ENCODE data around the gene TBC1D2B.

TBC1D2B gene

GRCh38 chr15:78037779-78038305 lies 39.7 kb downstream of the TBC1D2B start (continued):
- TF ChIP-seq ZNF157 (tag by site-specific recombination; IDR thresholded peaks at IDR 0.05): no peak
- no peak for TF ChIP-seq ZEB2 (tag by site-specific recombination; IDR thresholded peaks at IDR 0.05)
- TF ChIP-seq ZNF175 (tag by site-specific recombination; IDR thresholded peaks at IDR 0.05): no peak
- no peak for TF ChIP-seq PATZ1 (tag by site-specific recombination; IDR thresholded peaks at IDR 0.05)

GRCh38 chr15:78037328-78037727 lies 40.2 kb downstream of the TBC1D2B start:
- Histone ChIP-seq H3K36me3 (ENCODE audit: control insufficient read depth in 2 of 2, insufficient read depth in 1 of 2, low read length in 2 of 2) (peaks cover 0 to 17% of the 10 kb centered on the region in 2 experiments; a peak in 1 of 3 replicates), H3K4me1 (ENCODE audit: control insufficient read depth, insufficient read depth, low read length) (peaks cover 25% of the 10 kb centered on the region), H3K27ac (ENCODE audit: extremely low read depth, low read depth, low read length) (no peak overlapping the region), H3K9me3 (ENCODE audit: control insufficient read depth, insufficient read depth, low read depth, low read length) (no peaks in the 10 kb centered on the region), H3K4me3 (ENCODE audit: low read depth, low read length) (no peak overlapping the region)
- ChIA-PET POLR2A (no interaction called here), CTCF (no interaction called here)
- TF ChIP-seq ZNF248 (tag by site-specific recombination; IDR thresholded peaks at IDR 0.05) (no peak), KLF7 (tag by site-specific recombination; IDR thresholded peaks at IDR 0.05; ENCODE audit: borderline replicate concordance) (no peak), ZNF473 (tag by site-specific recombination; IDR thresholded peaks at IDR 0.05) (no peak), ZNF423 (tag by site-specific recombination; IDR thresholded peaks at IDR 0.05) (no peak), PRDM4 (tag by site-specific recombination; IDR thresholded peaks at IDR 0.05) (no peak), ZIC2 (tag by site-specific recombination; IDR thresholded peaks at IDR 0.05) (no peak), PATZ1 (tag by site-specific recombination; IDR thresholded peaks at IDR 0.05) (no peak), SCRT2 (tag by site-specific recombination; IDR thresholded peaks at IDR 0.05) (no peak), ZNF621 (tag by site-specific recombination; IDR thresholded peaks at IDR 0.05) (no peak), ZNF629 (tag by site-specific recombination; IDR thresholded peaks at IDR 0.05) (no peak), ZNF10 (tag by site-specific recombination; IDR thresholded peaks at IDR 0.05) (no peak), REST (tag by site-specific recombination; IDR thresholded peaks at IDR 0.05) (no peak)

Data from HEK293 (cell line).